ENCODE data around the gene GPX6. TPM values are rescaled to one million over a fixed set of nuclear protein-coding genes. Genes with fewer than 3 reads are reported as not detected.
A peak's percentile ranks its signal among the peaks of the same experiment; 100 is the strongest.

Gene GPX6
- total RNA-seq, 6 experiments from 2014 or later, result not detected

DNA sequence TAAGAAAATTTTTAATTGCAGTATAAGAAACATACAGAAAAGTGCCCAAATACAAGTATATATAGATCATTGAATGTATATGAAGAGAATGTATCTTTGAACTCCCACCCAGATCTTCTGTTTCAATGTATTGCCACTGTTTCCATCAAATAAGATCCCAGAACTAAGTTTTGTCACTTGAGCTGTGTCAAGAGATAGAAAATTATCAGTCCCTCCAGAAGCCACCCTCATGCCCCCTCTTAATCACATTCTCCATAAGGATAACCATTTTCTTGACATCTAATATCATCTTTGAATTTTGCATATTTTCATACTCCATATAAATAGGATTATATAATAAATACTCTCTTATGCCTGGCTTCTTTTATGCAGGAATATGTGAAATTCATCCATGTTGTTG is 30.4 kb upstream of the GPX6 start:
- no peak for ATAC-seq
- no peaks in the 10 kb centered on the region for H3K36me3 ChIP-seq
- H3K9me3 ChIP-seq, result no peaks in the 10 kb centered on the region
- DNase-seq, result no peak
- no peaks in the 10 kb centered on the region for H3K4me1 ChIP-seq
- H3K27me3 ChIP-seq, result no peaks in the 10 kb centered on the region
- intact Hi-C loops (cut with DNase I), result no loop called here
- TF ChIP-seq POLR2A (IDR thresholded peaks at IDR 0.05), result no peak
- no peak for TF ChIP-seq CTCF (IDR thresholded peaks at IDR 0.05)
- H3K27ac ChIP-seq, result no peak overlapping the region
- no peak overlapping the region for H3K4me3 ChIP-seq

GRCh38 chr6:28543651-28544610 is 28.3 kb upstream of the GPX6 start:
- Histone ChIP-seq H3K4me3 (no peak overlapping the region), H3K9me3 (no peaks in the 10 kb centered on the region), H3K27ac (no peak overlapping the region), H3K27me3 (no peaks in the 10 kb centered on the region), H3K4me1 (no peaks in the 10 kb centered on the region), H3K36me3 (no peaks in the 10 kb centered on the region)
- DNase-seq (no peak), ATAC-seq (no peak)
- TF ChIP-seq POLR2A (IDR thresholded peaks at IDR 0.05) (no peak), CTCF (IDR thresholded peaks at IDR 0.05) (no peak)
- intact Hi-C loops (cut with DNase I), result no loop called here
- WGBS (ENCODE audit: insufficient coverage, low coverage, low lambda C conversion rate, missing lambda C conversion rate), result 51% methylated on average over 27 of the region's 31 CpGs

- peak; percentile 31 to 38 (median 36) for TF ChIP-seq CTCF (IDR thresholded peaks at IDR 0.05)
- no peak for TF ChIP-seq POLR2A (IDR thresholded peaks at IDR 0.05)
- ATAC-seq (peak; percentile 59 to 90 (median 76)), DNase-seq (peak in 2 of 3 donors; percentile 40 to 48)
- 3% methylated on average over 30 of the region's 30 CpGs for WGBS (ENCODE audit: insufficient coverage, low coverage, low lambda C conversion rate, missing lambda C conversion rate)
- Histone ChIP-seq H3K9me3 (no peaks in the 10 kb centered on the region), H3K4me1 (no peaks in the 10 kb centered on the region), H3K27me3 (no peaks in the 10 kb centered on the region), H3K36me3 (no peaks in the 10 kb centered on the region), H3K4me3 (peak overlapping the region; percentile 5 to 15 (median 7)), H3K27ac (no peak overlapping the region)
- intact Hi-C loops (cut with DNase I), result no loop called here
Observed at GRCh38 chr6:28542440-28543296, 27.1 kb upstream of the GPX6 start.

DNA sequence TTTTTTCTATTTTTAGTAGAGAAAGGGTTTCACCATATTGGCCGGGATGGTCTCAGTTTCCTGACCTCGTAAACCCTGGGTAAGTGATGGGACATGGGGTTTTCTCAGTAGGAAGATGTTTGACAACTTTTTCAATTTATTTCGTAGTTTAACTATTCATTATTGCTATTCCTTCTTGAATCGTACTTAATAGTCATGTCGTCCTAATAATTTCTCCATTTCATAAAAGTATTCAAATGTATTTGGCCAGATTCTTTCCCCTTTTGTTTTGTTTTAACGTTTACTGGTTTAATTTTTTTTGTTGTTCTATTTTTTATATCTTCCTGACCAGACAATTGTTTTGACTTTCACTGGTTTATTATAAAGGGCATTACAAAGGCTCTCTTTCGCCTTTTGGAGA is 26.4 kb upstream of the GPX6 start:
- TF ChIP-seq POLR2A (IDR thresholded peaks at IDR 0.05) (no peak), CTCF (IDR thresholded peaks at IDR 0.05) (no peak)
- 48% methylated on average over 7 of the region's 7 CpGs for WGBS (ENCODE audit: insufficient coverage, low coverage, low lambda C conversion rate, missing lambda C conversion rate)
- H3K36me3 ChIP-seq, result no peaks in the 10 kb centered on the region
- no peaks in the 10 kb centered on the region for H3K4me1 ChIP-seq
- DNase-seq (no peak), ATAC-seq (no peak)
- peak overlapping the region in 2 of 3 donors; percentile 5 to 15 for H3K4me3 ChIP-seq
- H3K27ac ChIP-seq, result no peak overlapping the region
- no peaks in the 10 kb centered on the region for H3K9me3 ChIP-seq
- no peaks in the 10 kb centered on the region for H3K27me3 ChIP-seq
- intact Hi-C loops (cut with DNase I), result no loop called here

Data from right lobe of liver (tissue), 6 donors.